Colonic mucosa (tissue), 4 donors: ENCODE data around the gene DCTN1. TPM values are rescaled to one million over a fixed set of nuclear protein-coding genes. Genes with fewer than 3 reads are reported as not detected.

Experiments used
- DNase-seq: peaks from one replicate; pipeline ENCODE4 v3.0.0-alpha.2; 2020
- H3K27ac ChIP-seq: fragments of 200-600 bp; one replicate; pipeline ENCODE4 v1.8.0; 2021
- H3K27me3 ChIP-seq: fragments of 200-600 bp; one replicate; pipeline ENCODE4 v1.8.0; 2021
- H3K36me3 ChIP-seq: fragments of 200-600 bp; one replicate; pipeline ENCODE4 v1.8.0; 2021
- H3K4me1 ChIP-seq: fragments of 200-600 bp; one replicate; pipeline ENCODE4 v1.8.0; 2021; ENCODE audit warnings: mild to moderate bottlenecking
- H3K4me3 ChIP-seq: fragments of 200-600 bp; one replicate; pipeline ENCODE4 v1.8.0; 2021
- H3K9ac ChIP-seq, 2 donors: one replicate each; pipeline ENCODE4 v1.7.0; 2013; ENCODE audit warnings: control low read depth in 2 of 2, low read depth in 2 of 2, low read length in 2 of 2
- H3K9me3 ChIP-seq: fragments of 200-600 bp; one replicate; pipeline ENCODE4 v1.8.0; 2021
- CTCF ChIP-seq: fragments of 200-600 bp; IDR thresholded peaks from one replicate; pipeline ENCODE4 v1.8.0; 2022; ENCODE audit warnings: antibody characterized with exemption, mild to moderate bottlenecking
- intact Hi-C: fragments of 100-400 bp; cut with DNase I; formaldehyde crosslinking; loops from one replicate; pipeline ENCODE4 v1.14.1; 2022
- total RNA-seq, 2 donors: library from RNA; stranded (reverse); fragmentation: NEBNext Ultra II Directional in 1 of 2; extraction: Animal tissue kit (Norgen Biotek cat#: 25700) in 1 of 2; gene quantifications; one replicate each; pipeline ENCODE4 v1.2.1, GENCODE V29; 2021
- donor health status: healthy.
- donor health status: DM: no; HTN: no; CAD: no.
- donor health status: DM: no; HTN: no; CAD: no.

Gene DCTN1
- total RNA-seq, 2 donors from 2014 or later: 111 to 114 TPM

- no peaks in the 10 kb centered on the region for H3K9me3 ChIP-seq
- no peak overlapping the region for H3K27ac ChIP-seq
- TF ChIP-seq CTCF: no peak
- DNase-seq: peak; percentile 44
- no peaks in the 10 kb centered on the region for H3K27me3 ChIP-seq
- intact Hi-C loops: loop anchor here (5.0 to 10.0 kb wide), 2 partner anchors 64 to 508 kb away; partner anchors contain the start of gene STAMBP
- H3K9ac ChIP-seq: no peak overlapping the region
- H3K36me3 ChIP-seq: no peaks in the 10 kb centered on the region
- no peaks in the 10 kb centered on the region for H3K4me1 ChIP-seq
- no peak overlapping the region for H3K4me3 ChIP-seq
Measured at GRCh38 chr2:74333175-74333574, 46.9 kb downstream of the DCTN1 start.

GRCh38 chr2:74332550-74333174, 47.4 kb downstream of the DCTN1 start:
- Histone ChIP-seq H3K36me3 (no peaks in the 10 kb centered on the region), H3K9me3 (no peaks in the 10 kb centered on the region), H3K4me3 (no peak overlapping the region), H3K27me3 (no peaks in the 10 kb centered on the region), H3K27ac (no peak overlapping the region), H3K9ac (no peak overlapping the region), H3K4me1 (no peaks in the 10 kb centered on the region)
- intact Hi-C loops: loop anchor here (5.0 to 10.0 kb wide), 2 partner anchors 65 to 508 kb away; partner anchors contain the start of gene STAMBP
- no peak for DNase-seq
- TF ChIP-seq CTCF: no peak

GRCh38 chr2:74328573-74328972, 51.5 kb downstream of the DCTN1 start:
- Histone ChIP-seq H3K4me1 (no peaks in the 10 kb centered on the region), H3K27me3 (no peaks in the 10 kb centered on the region), H3K4me3 (no peak overlapping the region), H3K9ac (no peak overlapping the region), H3K36me3 (no peaks in the 10 kb centered on the region), H3K27ac (no peak overlapping the region), H3K9me3 (no peaks in the 10 kb centered on the region)
- no peak for DNase-seq
- intact Hi-C loops: no loop called here
- TF ChIP-seq CTCF: no peak

- no peaks in the 10 kb centered on the region for H3K27me3 ChIP-seq
- no peaks in the 10 kb centered on the region for H3K36me3 ChIP-seq
- H3K4me1 ChIP-seq: no peaks in the 10 kb centered on the region
- H3K9me3 ChIP-seq: no peaks in the 10 kb centered on the region
- no peak overlapping the region for H3K9ac ChIP-seq
- intact Hi-C loops: no loop called here
- no peak overlapping the region for H3K27ac ChIP-seq
- no peak overlapping the region for H3K4me3 ChIP-seq
- no peak for TF ChIP-seq CTCF
- DNase-seq: no peak
Measured at GRCh38 chr2:74328074-74328473, 52.0 kb downstream of the DCTN1 start.

GRCh38 chr2:74327627-74328026, 52.5 kb downstream of the DCTN1 start:
- no peaks in the 10 kb centered on the region for H3K36me3 ChIP-seq
- TF ChIP-seq CTCF: no peak
- intact Hi-C loops: no loop called here

More at GRCh38 chr2:74327627-74328026, 52.5 kb downstream of the DCTN1 start:
- Histone ChIP-seq H3K27ac (no peak overlapping the region), H3K27me3 (no peaks in the 10 kb centered on the region), H3K9ac (no peak overlapping the region), H3K4me3 (no peak overlapping the region), H3K9me3 (no peaks in the 10 kb centered on the region), H3K4me1 (no peaks in the 10 kb centered on the region)
- no peak for DNase-seq
